ENCODE results near the gene AADACL2. TPM values are rescaled to one million over a fixed set of nuclear protein-coding genes. Genes with fewer than 3 reads are reported as not detected.

The AADACL2 gene
- total and polyA plus RNA-seq, 4 donors, result not detected

- no peak overlapping the region for H3K27ac ChIP-seq (ENCODE audit: low read depth in 1 of 2, low read length in 2 of 2)
- no peak for DNase-seq (ENCODE audit: low spot score)
- H3K9ac ChIP-seq (ENCODE audit: low read depth in 1 of 2, low read length in 2 of 2), result no peak overlapping the region
- no peaks in the 10 kb centered on the region for H3K27me3 ChIP-seq (ENCODE audit: control insufficient read depth in 4 of 4, insufficient read depth in 4 of 4, low read length in 3 of 4)
- peaks cover 0 to 5% (median 0%) of the 10 kb centered on the region in 4 donors for H3K9me3 ChIP-seq (ENCODE audit: control insufficient read depth in 4 of 4, low read length in 3 of 4)
- no peaks in the 10 kb centered on the region for H3K36me3 ChIP-seq (ENCODE audit: control insufficient read depth in 4 of 4, insufficient read depth in 3 of 4, low read depth in 1 of 4, low read length in 3 of 4)
- no peak overlapping the region for H3K4me3 ChIP-seq (ENCODE audit: low read depth in 1 of 3, low read length in 3 of 3)
- no peak for TF ChIP-seq RXRA (IDR thresholded peaks at IDR 0.05)
- TF ChIP-seq GABPA (IDR thresholded peaks at IDR 0.05 in 1 of 2, conservative IDR thresholded peaks at IDR 0.05 in 1 of 2), result no peak
- no peak for TF ChIP-seq EGR1 (IDR thresholded peaks at IDR 0.05; ENCODE audit: low read depth in 2 of 2)
- no peak for TF ChIP-seq RAD21 (IDR thresholded peaks at IDR 0.05)
- no peak for TF ChIP-seq CTCF (IDR thresholded peaks at IDR 0.05; ENCODE audit: low read depth, low read length, missing input control)
- no peak for TF ChIP-seq FOXA1 (IDR thresholded peaks at IDR 0.05)
- TF ChIP-seq ATF3 (IDR thresholded peaks at IDR 0.05), result no peak
- no peak for TF ChIP-seq HNF4A (conservative IDR thresholded peaks at IDR 0.05)
- TF ChIP-seq, protein P1, sequence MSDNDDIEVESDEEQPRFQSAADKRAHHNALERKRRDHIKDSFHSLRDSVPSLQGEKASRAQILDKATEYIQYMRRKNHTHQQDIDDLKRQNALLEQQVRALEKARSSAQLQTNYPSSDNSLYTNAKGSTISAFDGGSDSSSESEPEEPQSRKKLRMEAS (IDR thresholded peaks at IDR 0.05), result no peak
- no peak for TF ChIP-seq FOXA2 (IDR thresholded peaks at IDR 0.05)
- no peak for TF ChIP-seq ZBTB33 (IDR thresholded peaks at IDR 0.05)
- no peak for TF ChIP-seq YY1 (IDR thresholded peaks at IDR 0.05)
- TF ChIP-seq TAF1 (conservative IDR thresholded peaks at IDR 0.05), result no peak
- TF ChIP-seq, protein P2, sequence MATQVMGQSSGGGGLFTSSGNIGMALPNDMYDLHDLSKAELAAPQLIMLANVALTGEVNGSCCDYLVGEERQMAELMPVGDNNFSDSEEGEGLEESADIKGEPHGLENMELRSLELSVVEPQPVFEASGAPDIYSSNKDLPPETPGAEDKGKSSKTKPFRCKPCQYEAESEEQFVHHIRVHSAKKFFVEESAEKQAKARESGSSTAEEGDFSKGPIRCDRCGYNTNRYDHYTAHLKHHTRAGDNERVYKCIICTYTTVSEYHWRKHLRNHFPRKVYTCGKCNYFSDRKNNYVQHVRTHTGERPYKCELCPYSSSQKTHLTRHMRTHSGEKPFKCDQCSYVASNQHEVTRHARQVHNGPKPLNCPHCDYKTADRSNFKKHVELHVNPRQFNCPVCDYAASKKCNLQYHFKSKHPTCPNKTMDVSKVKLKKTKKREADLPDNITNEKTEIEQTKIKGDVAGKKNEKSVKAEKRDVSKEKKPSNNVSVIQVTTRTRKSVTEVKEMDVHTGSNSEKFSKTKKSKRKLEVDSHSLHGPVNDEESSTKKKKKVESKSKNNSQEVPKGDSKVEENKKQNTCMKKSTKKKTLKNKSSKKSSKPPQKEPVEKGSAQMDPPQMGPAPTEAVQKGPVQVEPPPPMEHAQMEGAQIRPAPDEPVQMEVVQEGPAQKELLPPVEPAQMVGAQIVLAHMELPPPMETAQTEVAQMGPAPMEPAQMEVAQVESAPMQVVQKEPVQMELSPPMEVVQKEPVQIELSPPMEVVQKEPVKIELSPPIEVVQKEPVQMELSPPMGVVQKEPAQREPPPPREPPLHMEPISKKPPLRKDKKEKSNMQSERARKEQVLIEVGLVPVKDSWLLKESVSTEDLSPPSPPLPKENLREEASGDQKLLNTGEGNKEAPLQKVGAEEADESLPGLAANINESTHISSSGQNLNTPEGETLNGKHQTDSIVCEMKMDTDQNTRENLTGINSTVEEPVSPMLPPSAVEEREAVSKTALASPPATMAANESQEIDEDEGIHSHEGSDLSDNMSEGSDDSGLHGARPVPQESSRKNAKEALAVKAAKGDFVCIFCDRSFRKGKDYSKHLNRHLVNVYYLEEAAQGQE (IDR thresholded peaks at IDR 0.05), result no peak
- no peak for TF ChIP-seq JUND (IDR thresholded peaks at IDR 0.05)
- TF ChIP-seq NR2F2 (IDR thresholded peaks at IDR 0.05), result no peak
- TF ChIP-seq HNF4G (IDR thresholded peaks at IDR 0.05), result no peak
- WGBS, result 93% methylated on average over 6 of the region's 6 CpGs
- H3K4me1 ChIP-seq (ENCODE audit: control insufficient read depth in 4 of 4, insufficient read depth in 4 of 4, low read length in 3 of 4), result peaks cover 0 to 7% (median under 1%) of the 10 kb centered on the region in 4 donors
These were observed 16.5 kb downstream of the AADACL2 start for GRCh38 chr3:151750181-151750580.

Measured in liver (tissue), 9 donors.